Measurements from ENCODE around the gene ZRSR2. TPM values are rescaled to one million over a fixed set of nuclear protein-coding genes. Genes with fewer than 3 reads are reported as not detected.

The ZRSR2 gene
- total and polyA plus RNA-seq, 10 of the 15 experiments (the other 5 are each of a cell fraction or from before 2014, with no cell fraction given) = 8.8 to 34.1 (median 15.6) TPM

GRCh38 chrX:15749642-15750610 is 40.4 kb upstream of the ZRSR2 start:
- H3K4me2 ChIP-seq (ENCODE audit: control insufficient read depth, insufficient read depth) = no peak overlapping the region; the same call in 1 of the 2 replicates
- TF ChIP-seq POLR2A (IDR thresholded peaks at IDR 0.05; ENCODE audit: low read depth, low read length) (0 out of 2 replicates have a peak, but pooled peaks have one; percentile 39), NFIC (IDR thresholded peaks at IDR 0.05; ENCODE audit: low read depth, low read length) (no peak), RAD21 (IDR thresholded peaks at IDR 0.05; ENCODE audit: insufficient read depth, low read depth, low read length) (no peak), TBL1XR1 (IDR thresholded peaks at IDR 0.05; ENCODE audit: low read depth, low read length) (no peak), SPI1 (IDR thresholded peaks at IDR 0.05; ENCODE audit: borderline replicate concordance, insufficient read depth, low read depth, low read length) (peak; percentile 69), STAT3 (IDR thresholded peaks at IDR 0.05; ENCODE audit: low read depth, low read length) (no peak), MYB (IDR thresholded peaks at IDR 0.05; ENCODE audit: borderline replicate concordance, low read depth, low read length) (no peak), POLR2AphosphoS2 (IDR thresholded peaks at IDR 0.05; ENCODE audit: low read depth, low read length) (no peak), PKNOX1 (IDR thresholded peaks at IDR 0.05) (peak; percentile 70; the same call in 1 of the 2 replicates), E2F8 (IDR thresholded peaks at IDR 0.05; ENCODE audit: low read depth, partially characterized antibody) (no peak), ZSCAN29 (IDR thresholded peaks at IDR 0.05) (no peak), TAF1 (IDR thresholded peaks at IDR 0.05; ENCODE audit: borderline replicate concordance, low read depth, low read length) (peak; percentile 35; the same call in 1 of the 2 replicates), ATF7 (IDR thresholded peaks at IDR 0.05; ENCODE audit: low read depth) (peak; percentile 45), FOS (IDR thresholded peaks at IDR 0.05; ENCODE audit: borderline replicate concordance, extremely low read depth, insufficient read length) (no peak), POLR2AphosphoS5 (IDR thresholded peaks at IDR 0.05; ENCODE audit: low read length) (peak; percentile 41; the same call in 1 of the 2 replicates), SMAD5 (IDR thresholded peaks at IDR 0.05; ENCODE audit: low read depth) (no peak), PML (IDR thresholded peaks at IDR 0.05; ENCODE audit: low read length) (no peak), ELK1 (IDR thresholded peaks at IDR 0.05; ENCODE audit: low read depth, low read length) (no peak)
- no peaks in the 10 kb centered on the region for H3K9me3 ChIP-seq (replicated peaks; ENCODE audit: control insufficient read depth, insufficient read depth, low read length)
- H3K36me3 ChIP-seq (ENCODE audit: control insufficient read depth in 2 of 2, insufficient read depth in 2 of 2, low read length in 1 of 2) = no peaks in the 10 kb centered on the region
- H3K27me3 ChIP-seq (replicated peaks in 1 of 2; ENCODE audit: control insufficient read depth in 2 of 2, insufficient read depth in 2 of 2, low read length in 1 of 2) = no peaks in the 10 kb centered on the region
- H3K27ac ChIP-seq (ENCODE audit: control insufficient read depth, insufficient read depth) = peak overlapping the region; percentile 57; the same call in 1 of the 2 replicates
- H3K9ac ChIP-seq (ENCODE audit: control insufficient read depth, insufficient read depth, low read length) = peak overlapping the region; percentile 31; the same call in 1 of the 2 replicates
- in situ Hi-C loops (cut with MboI) (no loop called here), intact Hi-C loops (cut with micrococcal nuclease; ENCODE audit: unreplicated experiment) (no loop called here)
- H3K4me1 ChIP-seq (ENCODE audit: control insufficient read depth, insufficient read depth, low read length) = peaks cover 5% of the 10 kb centered on the region
- peak; percentile 49 for FAIRE-seq
- RAD21 ChIA-PET (ENCODE audit: unreplicated experiment) = no interaction called here
- H2AFZ ChIP-seq (ENCODE audit: control insufficient read depth, low read depth, low read length) = peak overlapping the region; percentile 85
- H3K4me3 ChIP-seq = no peak overlapping the region
- BruUV-seq (replicated peaks) = no TSS peak
- 14% methylated on average over 7 of the region's 7 CpGs for WGBS (ENCODE audit: insufficient coverage, insufficient replicate concordance, low lambda C conversion rate, missing lambda C conversion rate)
- SMC1A ChIA-PET (ENCODE audit: uncharacterized antibody, unreplicated experiment) = interaction anchor here (0.9 to 2.1 kb wide), 3 partner anchors 10 to 33 kb away, joined by 3 to 10 read pairs (median 3); no protein-coding TSS in a partner anchor
- no peak for DNase-seq (ENCODE audit: low read depth, low spot score)
- CTCF ChIA-PET = interaction anchor here (0.6 to 3.0 kb wide), 2 partner anchors 11 to 697 kb away, joined by 3 to 20 read pairs; partner anchors contain the start of gene CA5B
- H4K20me1 ChIP-seq (ENCODE audit: control insufficient read depth, insufficient read depth) = no peaks in the 10 kb centered on the region
- ATAC-seq = peak; percentile 81
- no peaks in the 10 kb centered on the region for H3K79me2 ChIP-seq (ENCODE audit: control insufficient read depth, insufficient read depth, low read length)
- POLR2A ChIA-PET = no interaction called here
